RWPE2 (cell line): ENCODE results near the gene PTPN14.
"Not testable (repeated sequence)": the region's sequence is repeated elsewhere in the genome, so short reads cannot be mapped to it uniquely, and the experiment has no call there.

Source experiments
- ATAC-seq: fragments of 200-7000 bp; cut with Tn5 transposase; 3 replicates; pipeline ENCODE4 v1.9.1; 2021; ENCODE audit warnings: low read depth
- DNase-seq: peaks from one replicate; pipeline ENCODE4 v3.0.0-alpha.2; 2020; ENCODE audit warnings: low spot score
- H3K27ac ChIP-seq: fragments of 450-650 bp; 2 replicates; pipeline ENCODE4 v1.5.1; 2017; ENCODE audit warnings: mild to moderate bottlenecking; ENCODE audit not compliant: poor library complexity, severe bottlenecking
- H3K27me3 ChIP-seq: fragments of 250-450 bp; sonication (Bioruptor Pico); 2 replicates; pipeline ENCODE4 v1.5.1; 2021; ENCODE audit warnings: mild to moderate bottlenecking, moderate library complexity; ENCODE audit not compliant: insufficient read depth, poor library complexity, severe bottlenecking
- H3K36me3 ChIP-seq: fragments of 250-450 bp; sonication (Bioruptor Pico); 2 replicates; pipeline ENCODE4 v1.5.1; 2020; ENCODE audit warnings: low read depth, mild to moderate bottlenecking, moderate library complexity
- H3K4me1 ChIP-seq: fragments of 250-450 bp; sonication (Bioruptor Pico); 2 replicates; pipeline ENCODE4 v1.5.1; 2021; ENCODE audit warnings: mild to moderate bottlenecking, moderate library complexity; ENCODE audit not compliant: insufficient read depth, poor library complexity, severe bottlenecking
- H3K4me3 ChIP-seq: fragments of 250-450 bp; sonication (Bioruptor Pico); 2 replicates; pipeline ENCODE4 v1.5.1; 2021; ENCODE audit warnings: mild to moderate bottlenecking, moderate library complexity; ENCODE audit not compliant: severe bottlenecking
- H3K9me3 ChIP-seq: fragments of 250-450 bp; sonication (Bioruptor Pico); 2 replicates; pipeline ENCODE4 v1.5.1; 2021; ENCODE audit warnings: mild to moderate bottlenecking, moderate library complexity; ENCODE audit not compliant: severe bottlenecking
- TF ChIP-seq, protein P1 (sequence below): fragments of 450-650 bp; IDR thresholded peaks from one replicate; pipeline ENCODE4 v1.5.1; 2017; ENCODE audit warnings: mild to moderate bottlenecking, moderate library complexity; ENCODE audit not compliant: poor library complexity, severe bottlenecking

The PTPN14 gene

DNA sequence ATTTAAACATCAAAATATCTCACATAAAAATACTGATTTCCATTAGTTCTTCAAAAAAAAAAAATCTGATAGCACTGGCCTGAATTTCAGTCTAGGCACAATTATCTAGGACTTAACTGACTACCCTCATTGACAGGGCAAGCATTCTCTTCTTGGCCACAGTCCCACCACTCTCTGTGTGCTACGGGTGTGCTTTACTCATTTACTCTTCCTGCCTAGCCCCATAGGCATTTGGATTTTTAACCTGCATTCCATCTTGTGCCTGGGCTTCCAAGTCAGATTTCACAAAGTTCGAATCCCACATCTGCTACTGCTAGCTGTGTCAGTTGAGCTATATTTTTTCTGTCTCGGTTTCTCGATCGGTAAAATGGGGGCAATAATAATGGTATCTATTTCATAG, 38.0 kb downstream of the PTPN14 start:
- Histone ChIP-seq H3K4me1 (peaks cover 20% of the 10 kb centered on the region), H3K27me3 (no peaks in the 10 kb centered on the region), H3K9me3 (no peaks in the 10 kb centered on the region), H3K36me3 (no peaks in the 10 kb centered on the region), H3K27ac (no peak overlapping the region), H3K4me3 (no peak overlapping the region)
- ATAC-seq (no peak), DNase-seq (no peak)
- TF ChIP-seq, protein P1, sequence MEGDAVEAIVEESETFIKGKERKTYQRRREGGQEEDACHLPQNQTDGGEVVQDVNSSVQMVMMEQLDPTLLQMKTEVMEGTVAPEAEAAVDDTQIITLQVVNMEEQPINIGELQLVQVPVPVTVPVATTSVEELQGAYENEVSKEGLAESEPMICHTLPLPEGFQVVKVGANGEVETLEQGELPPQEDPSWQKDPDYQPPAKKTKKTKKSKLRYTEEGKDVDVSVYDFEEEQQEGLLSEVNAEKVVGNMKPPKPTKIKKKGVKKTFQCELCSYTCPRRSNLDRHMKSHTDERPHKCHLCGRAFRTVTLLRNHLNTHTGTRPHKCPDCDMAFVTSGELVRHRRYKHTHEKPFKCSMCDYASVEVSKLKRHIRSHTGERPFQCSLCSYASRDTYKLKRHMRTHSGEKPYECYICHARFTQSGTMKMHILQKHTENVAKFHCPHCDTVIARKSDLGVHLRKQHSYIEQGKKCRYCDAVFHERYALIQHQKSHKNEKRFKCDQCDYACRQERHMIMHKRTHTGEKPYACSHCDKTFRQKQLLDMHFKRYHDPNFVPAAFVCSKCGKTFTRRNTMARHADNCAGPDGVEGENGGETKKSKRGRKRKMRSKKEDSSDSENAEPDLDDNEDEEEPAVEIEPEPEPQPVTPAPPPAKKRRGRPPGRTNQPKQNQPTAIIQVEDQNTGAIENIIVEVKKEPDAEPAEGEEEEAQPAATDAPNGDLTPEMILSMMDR, result no peak

DNA sequence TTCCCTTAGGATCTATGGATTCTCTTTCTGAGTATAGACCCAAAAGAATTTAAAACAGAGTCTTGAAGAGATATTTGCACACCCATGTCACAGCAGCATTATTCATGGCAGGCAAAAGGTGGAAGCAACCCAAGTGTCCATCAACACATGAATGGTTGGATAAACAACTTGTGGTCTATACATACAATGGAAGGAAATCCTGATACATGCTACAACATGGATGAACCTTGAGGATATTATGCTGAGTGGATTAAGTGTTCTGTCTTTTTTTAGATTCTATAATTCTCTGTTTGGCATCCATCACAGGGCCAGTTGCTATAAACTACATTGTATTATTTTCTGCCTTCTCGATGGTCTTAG, 39.8 kb downstream of the PTPN14 start:
- Histone ChIP-seq H3K36me3 (no peaks in the 10 kb centered on the region), H3K27ac (no peak overlapping the region), H3K9me3 (no peaks in the 10 kb centered on the region), H3K27me3 (no peaks in the 10 kb centered on the region), H3K4me3 (no peak overlapping the region), H3K4me1 (peaks cover 20% of the 10 kb centered on the region)
- DNase-seq (no peak), ATAC-seq (no peak)
- TF ChIP-seq, protein P1, result no peak

DNA sequence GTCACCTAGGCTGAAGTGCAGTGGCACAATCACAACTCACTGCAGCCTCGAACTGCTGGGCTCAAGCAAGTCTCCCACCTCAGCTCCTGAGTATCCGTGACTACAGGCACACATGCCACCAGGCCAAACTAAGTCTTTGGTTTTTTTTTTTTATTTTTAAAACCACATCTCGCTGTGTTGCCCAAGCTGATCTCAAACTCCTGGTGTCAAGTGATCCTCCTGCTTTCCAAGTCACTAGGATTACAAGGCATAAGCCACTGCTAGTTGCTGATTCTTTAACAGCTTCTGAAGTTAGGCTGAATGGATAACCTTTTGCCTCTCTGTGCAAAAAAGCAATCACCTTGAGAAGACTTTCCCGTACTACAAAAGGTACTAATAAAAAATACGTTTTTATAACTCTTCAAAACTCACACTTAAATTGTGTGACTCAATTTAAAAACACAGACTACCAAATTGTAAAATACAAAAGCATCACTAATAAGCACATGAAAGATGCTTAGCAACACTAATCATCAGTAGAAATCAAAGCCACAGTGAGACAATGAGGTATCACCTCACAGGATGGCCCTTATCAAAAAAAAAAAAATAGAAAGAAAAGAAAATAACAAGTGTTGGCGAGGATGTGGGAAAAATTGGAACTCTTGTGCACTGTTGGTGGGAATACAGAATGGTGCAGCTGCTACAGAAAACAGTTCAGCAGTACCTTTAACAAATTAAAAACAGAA, 40.3 kb downstream of the PTPN14 start:
- H3K9me3 ChIP-seq, result no peaks in the 10 kb centered on the region
- no peaks in the 10 kb centered on the region for H3K27me3 ChIP-seq
- TF ChIP-seq, protein P1, result no peak
- DNase-seq, result no peak
- no peak overlapping the region for H3K27ac ChIP-seq
- no peak for ATAC-seq
- H3K4me3 ChIP-seq, result no peak overlapping the region
- H3K36me3 ChIP-seq, result no peaks in the 10 kb centered on the region
- peaks cover 16% of the 10 kb centered on the region for H3K4me1 ChIP-seq

DNA sequence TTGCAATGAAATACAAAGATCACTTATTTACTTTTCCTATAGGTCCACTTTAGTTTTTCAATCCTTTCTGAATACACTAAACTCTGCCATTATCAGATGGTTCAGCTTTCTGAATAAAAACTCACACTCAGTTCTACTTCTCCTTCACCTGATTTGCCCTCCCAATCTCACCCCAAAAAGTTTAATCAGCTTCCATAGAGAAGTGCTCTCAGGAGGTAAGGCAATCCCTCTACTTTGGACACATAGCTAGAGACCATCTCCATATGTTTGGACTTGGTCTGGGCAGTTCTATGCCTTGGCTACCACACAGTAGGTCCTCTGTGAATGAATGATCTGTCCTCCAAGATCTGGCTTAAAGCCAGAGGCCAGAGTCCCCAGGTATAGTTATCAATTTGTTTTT, 40.9 kb downstream of the PTPN14 start:
- TF ChIP-seq, protein P1, result no peak
- H3K9me3 ChIP-seq, result no peaks in the 10 kb centered on the region
- DNase-seq (no peak), ATAC-seq (no peak)
- peaks cover 12% of the 10 kb centered on the region for H3K4me1 ChIP-seq
- H3K4me3 ChIP-seq, result no peak overlapping the region
- no peaks in the 10 kb centered on the region for H3K27me3 ChIP-seq
- no peaks in the 10 kb centered on the region for H3K36me3 ChIP-seq
- H3K27ac ChIP-seq, result no peak overlapping the region

DNA sequence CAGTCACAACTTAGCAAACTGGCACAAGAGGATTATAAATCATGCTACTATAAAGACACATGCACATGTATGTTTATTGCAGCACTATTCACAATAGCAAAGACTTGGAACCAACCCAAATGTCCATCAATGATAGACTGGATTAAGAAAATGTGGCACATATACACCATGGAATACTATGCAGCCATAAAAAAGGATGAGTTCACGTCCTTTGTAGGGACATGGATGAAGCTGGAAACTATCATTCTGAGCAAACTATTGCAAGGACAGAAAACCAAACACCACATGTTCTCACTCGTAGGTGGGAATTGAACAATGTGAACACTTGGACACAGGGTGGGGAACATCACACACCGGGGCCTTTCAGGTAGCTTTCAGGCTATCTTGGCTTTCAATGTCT, 41.8 kb downstream of the PTPN14 start:
- not testable (repeated sequence) for DNase-seq, H3K27ac ChIP-seq, H3K27me3 ChIP-seq, ATAC-seq, H3K9me3 ChIP-seq, H3K4me3 ChIP-seq, H3K36me3 ChIP-seq
- H3K4me1 ChIP-seq, result peaks cover 12% of the 10 kb centered on the region
